IgD-negative memory B cell (primary cell): ENCODE results near the gene MANSC4. TPM values are rescaled to one million over a fixed set of nuclear protein-coding genes. Genes with fewer than 3 reads are reported as not detected.
"Not testable (repeated sequence)": the region's sequence is repeated elsewhere in the genome, so short reads cannot be mapped to it uniquely, and the experiment has no call there.

ENCODE experiments used
- H3K27ac Mint-ChIP-seq, 3 donors: one replicate each; pipeline ENCODE4 v1.8.0; 2020 to 2022; ENCODE audit warnings: mild to moderate bottlenecking in 3 of 3, mixed read lengths in 3 of 3, moderate library complexity in 1 of 3
- H3K27me3 Mint-ChIP-seq: one replicate; pipeline ENCODE4 v1.8.0; 2021; ENCODE audit warnings: mixed read lengths
- H3K36me3 Mint-ChIP-seq: one replicate; pipeline ENCODE4 v1.8.0; 2020; ENCODE audit warnings: mild to moderate bottlenecking, mixed read lengths
- H3K4me1 Mint-ChIP-seq, 3 donors: one replicate each; pipeline ENCODE4 v1.8.0; 2020 to 2022; ENCODE audit warnings: mixed read lengths in 3 of 3, mild to moderate bottlenecking in 1 of 3
- H3K4me3 Mint-ChIP-seq, 4 donors: one replicate each; pipeline ENCODE4 v1.8.0; 2020 to 2022; ENCODE audit warnings: mild to moderate bottlenecking in 4 of 4, mixed read lengths in 4 of 4, moderate library complexity in 3 of 4
- H3K9me3 Mint-ChIP-seq, 3 donors: one replicate each; pipeline ENCODE4 v1.8.0; 2020 to 2021; ENCODE audit warnings: mixed read lengths in 3 of 3, mild to moderate bottlenecking in 1 of 3
- polyA plus RNA-seq: library from polyadenylated mRNA; unstranded; fragments of 300-500 nt; fragmentation: Illumina TruSeq; gene quantifications from one replicate; pipeline ENCODE4 v1.2.3, GENCODE V29; 2021

MANSC4 gene
- polyA plus RNA-seq, 1 donor from 2014 or later, result 0.45 TPM

DNA sequence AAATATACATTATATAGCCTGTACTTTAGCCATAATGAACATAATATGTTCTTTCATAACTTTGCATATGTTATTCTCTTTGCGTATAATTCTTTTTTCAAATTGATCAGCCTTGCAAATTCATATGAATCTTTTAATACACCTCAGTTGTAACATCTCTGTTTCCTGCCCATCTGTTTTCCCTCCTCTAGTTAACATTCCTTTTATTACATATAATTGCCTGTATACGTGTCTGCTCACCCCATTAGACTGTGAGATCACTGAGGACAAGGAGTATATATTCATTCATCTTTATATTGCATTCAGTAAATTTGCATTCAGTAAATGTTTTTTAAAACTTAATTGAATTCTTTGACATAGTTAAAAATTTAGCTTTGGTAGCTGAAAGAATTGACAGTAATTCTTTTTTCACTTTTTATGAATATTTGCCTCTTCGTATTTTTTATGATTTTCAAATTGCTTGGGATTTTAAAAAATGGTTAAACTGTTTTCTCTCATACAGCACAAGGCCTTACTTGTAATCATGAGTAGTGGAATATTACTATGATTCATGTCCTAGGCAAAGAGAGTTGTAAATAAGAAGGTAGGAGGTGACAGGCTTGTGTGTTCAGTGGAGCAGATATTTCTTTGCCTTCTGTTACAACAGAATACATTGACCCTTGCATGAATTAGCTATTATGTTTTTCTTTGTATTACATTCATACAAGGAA lies 32.8 kb downstream of the MANSC4 start:
- H3K9me3 Mint-ChIP-seq, result no peaks in the 10 kb centered on the region
- peaks cover 6% of the 10 kb centered on the region for H3K36me3 Mint-ChIP-seq
- no peak overlapping the region for H3K27ac Mint-ChIP-seq
- peaks cover 0 to 2% (median 0%) of the 10 kb centered on the region in 3 donors for H3K4me1 Mint-ChIP-seq
- no peaks in the 10 kb centered on the region for H3K27me3 Mint-ChIP-seq
- no peak overlapping the region for H3K4me3 Mint-ChIP-seq

DNA sequence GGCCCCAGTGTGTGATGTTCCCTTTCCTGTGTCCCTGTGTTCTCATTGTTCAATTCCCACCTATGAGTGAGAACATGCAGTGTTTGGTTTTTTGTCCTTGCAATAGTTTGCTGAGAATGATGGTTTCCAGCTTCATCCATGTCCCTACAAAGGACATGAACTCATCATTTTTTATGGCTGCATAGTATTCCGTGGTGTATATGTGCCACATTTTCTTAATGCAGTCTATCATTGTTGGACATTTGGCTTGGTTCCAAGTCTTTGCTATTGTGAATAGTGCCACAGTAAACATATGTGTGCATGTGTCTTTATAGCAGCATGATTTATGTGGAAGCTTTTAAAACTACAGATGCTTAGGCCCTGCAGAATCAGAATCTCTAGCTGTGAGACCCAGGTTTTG lies 34.3 kb downstream of the MANSC4 start:
- H3K4me3 Mint-ChIP-seq, H3K9me3 Mint-ChIP-seq, H3K4me1 Mint-ChIP-seq, H3K27me3 Mint-ChIP-seq, H3K36me3 Mint-ChIP-seq, H3K27ac Mint-ChIP-seq: not testable (repeated sequence)

DNA sequence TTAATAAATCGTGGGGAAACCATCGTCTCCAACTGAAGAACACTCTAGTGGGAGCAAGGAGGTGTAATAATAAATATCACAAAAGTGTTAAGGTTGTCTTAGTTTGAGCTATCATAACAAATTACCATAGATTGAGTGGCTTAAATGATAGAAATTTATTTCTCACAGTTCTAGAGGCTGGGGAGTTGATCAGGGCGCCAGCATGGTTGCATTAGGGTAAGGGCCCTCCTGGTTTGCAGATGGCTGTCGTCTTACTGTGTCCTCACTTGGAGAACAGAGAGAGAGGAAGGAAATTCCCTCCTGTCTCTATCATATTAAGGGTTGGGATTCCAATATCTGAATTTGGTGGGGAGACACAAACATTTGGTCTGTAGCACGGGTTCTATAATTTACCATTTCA lies 36.4 kb downstream of the MANSC4 start:
- H3K4me3 Mint-ChIP-seq, result no peak overlapping the region
- no peak overlapping the region for H3K27ac Mint-ChIP-seq
- H3K36me3 Mint-ChIP-seq, result peaks cover 9% of the 10 kb centered on the region
- peaks cover 0 to 2% (median 0%) of the 10 kb centered on the region in 3 donors for H3K4me1 Mint-ChIP-seq
- H3K27me3 Mint-ChIP-seq, result no peaks in the 10 kb centered on the region
- H3K9me3 Mint-ChIP-seq, result no peaks in the 10 kb centered on the region

GRCh38 chr12:27734321-27734720 lies 45.7 kb downstream of the MANSC4 start:
- H3K27ac Mint-ChIP-seq, H3K4me3 Mint-ChIP-seq, H3K9me3 Mint-ChIP-seq, H3K4me1 Mint-ChIP-seq, H3K36me3 Mint-ChIP-seq, H3K27me3 Mint-ChIP-seq: not testable (repeated sequence)

- no peaks in the 10 kb centered on the region for H3K4me1 Mint-ChIP-seq
- H3K9me3 Mint-ChIP-seq, result no peaks in the 10 kb centered on the region
- H3K36me3 Mint-ChIP-seq, result no peaks in the 10 kb centered on the region
- no peaks in the 10 kb centered on the region for H3K27me3 Mint-ChIP-seq
- H3K27ac Mint-ChIP-seq, result no peak overlapping the region
- no peak overlapping the region for H3K4me3 Mint-ChIP-seq
Observed at GRCh38 chr12:27733791-27734190, 46.2 kb downstream of the MANSC4 start.

- H3K36me3 Mint-ChIP-seq, result no peaks in the 10 kb centered on the region
- H3K4me3 Mint-ChIP-seq, result no peak overlapping the region
- no peaks in the 10 kb centered on the region for H3K27me3 Mint-ChIP-seq
- H3K27ac Mint-ChIP-seq, result no peak overlapping the region
- H3K9me3 Mint-ChIP-seq, result no peaks in the 10 kb centered on the region
- no peaks in the 10 kb centered on the region for H3K4me1 Mint-ChIP-seq
Observed at GRCh38 chr12:27733052-27733656, 46.9 kb downstream of the MANSC4 start.

GRCh38 chr12:27732281-27732680 lies 47.8 kb downstream of the MANSC4 start:
- Mint-ChIP-seq H3K4me1 (no peaks in the 10 kb centered on the region), H3K9me3 (no peaks in the 10 kb centered on the region), H3K36me3 (no peaks in the 10 kb centered on the region), H3K4me3 (no peak overlapping the region), H3K27ac (no peak overlapping the region), H3K27me3 (no peaks in the 10 kb centered on the region)

GRCh38 chr12:27730097-27730588 lies 49.9 kb downstream of the MANSC4 start:
- Mint-ChIP-seq H3K27me3 (no peaks in the 10 kb centered on the region), H3K27ac (no peak overlapping the region), H3K4me3 (no peak overlapping the region), H3K9me3 (no peaks in the 10 kb centered on the region), H3K36me3 (peaks cover 1% of the 10 kb centered on the region), H3K4me1 (peaks cover 0 to 1% (median 0%) of the 10 kb centered on the region in 3 donors)

- Mint-ChIP-seq H3K4me1 (peaks cover 0 to 1% (median 0%) of the 10 kb centered on the region in 3 donors), H3K9me3 (no peaks in the 10 kb centered on the region), H3K36me3 (peaks cover 1% of the 10 kb centered on the region)
Observed at GRCh38 chr12:27723212-27723611, 56.8 kb downstream of the MANSC4 start.

More at GRCh38 chr12:27723212-27723611, 56.8 kb downstream of the MANSC4 start:
- Mint-ChIP-seq H3K27me3 (no peaks in the 10 kb centered on the region), H3K4me3 (no peak overlapping the region), H3K27ac (no peak overlapping the region)

Other genes with a start within 250 kb of the MANSC4 start
- gene REP15, start 83.8 kb downstream of the MANSC4 start, polyA plus RNA-seq, result not detected
- gene MRPS35, start 69.4 kb downstream of the MANSC4 start, polyA plus RNA-seq, result 63.3 TPM
- 12.8 TPM for gene KLHL42, start within 50 bp of the MANSC4 start, polyA plus RNA-seq
- gene PTHLH, start 192.5 kb upstream of the MANSC4 start, polyA plus RNA-seq, result not detected